ENCODE data around the gene IFNGR1.

Gene IFNGR1

GRCh38 chr6:137229075-137229759, 10.0 kb upstream of the IFNGR1 start:
- H3K4me3 ChIP-seq (ENCODE audit: low read length), result no peak overlapping the region
- DNase-seq (ENCODE audit: low read depth), result no peak
- no peak for TF ChIP-seq CTCF (conservative IDR thresholded peaks at IDR 0.05; ENCODE audit: low read depth, low read length)

GRCh38 chr6:137227871-137228302, 8.7 kb upstream of the IFNGR1 start:
- no peak for DNase-seq (ENCODE audit: low read depth)
- H3K4me3 ChIP-seq (ENCODE audit: low read length), result no peak overlapping the region
- TF ChIP-seq CTCF (conservative IDR thresholded peaks at IDR 0.05; ENCODE audit: low read depth, low read length), result no peak

GRCh38 chr6:137226697-137227096, 7.5 kb upstream of the IFNGR1 start:
- DNase-seq (ENCODE audit: low read depth), result no peak
- H3K4me3 ChIP-seq (ENCODE audit: low read length), result no peak overlapping the region
- no peak for TF ChIP-seq CTCF (conservative IDR thresholded peaks at IDR 0.05; ENCODE audit: low read depth, low read length)

GRCh38 chr6:137224799-137225198, 5.6 kb upstream of the IFNGR1 start:
- no peak for DNase-seq (ENCODE audit: low read depth)
- no peak for TF ChIP-seq CTCF (conservative IDR thresholded peaks at IDR 0.05; ENCODE audit: low read depth, low read length)

GRCh38 chr6:137223370-137224131, 4.4 kb upstream of the IFNGR1 start:
- H3K4me3 ChIP-seq (ENCODE audit: low read length), result no peak overlapping the region
- TF ChIP-seq CTCF (conservative IDR thresholded peaks at IDR 0.05; ENCODE audit: low read depth, low read length), result no peak
- DNase-seq (ENCODE audit: low read depth), result no peak

More at GRCh38 chr6:137224799-137225198, 5.6 kb upstream of the IFNGR1 start:
- no peak overlapping the region for H3K4me3 ChIP-seq (ENCODE audit: low read length)

GRCh38 chr6:137222381-137222780, 3.2 kb upstream of the IFNGR1 start:
- no peak for DNase-seq (ENCODE audit: low read depth)
- TF ChIP-seq CTCF (conservative IDR thresholded peaks at IDR 0.05; ENCODE audit: low read depth, low read length), result no peak
- no peak overlapping the region for H3K4me3 ChIP-seq (ENCODE audit: low read length)
